CD4-positive, alpha-beta T cell treated with Interleukin-15 for 4 hours (primary cell): ENCODE results near the gene DIAPH2.

Experiments
- DNase-seq: peaks from one replicate; pipeline ENCODE4 v3.0.0-alpha.2; 2020; ENCODE audit warnings: low spot score

DIAPH2 gene

GRCh38 chrX:97482666-97483300 lies 798.1 kb downstream of the DIAPH2 start:
- no peak for DNase-seq

- no peak for DNase-seq
These were observed 806.0 kb downstream of the DIAPH2 start for GRCh38 chrX:97490656-97491055.

DNA sequence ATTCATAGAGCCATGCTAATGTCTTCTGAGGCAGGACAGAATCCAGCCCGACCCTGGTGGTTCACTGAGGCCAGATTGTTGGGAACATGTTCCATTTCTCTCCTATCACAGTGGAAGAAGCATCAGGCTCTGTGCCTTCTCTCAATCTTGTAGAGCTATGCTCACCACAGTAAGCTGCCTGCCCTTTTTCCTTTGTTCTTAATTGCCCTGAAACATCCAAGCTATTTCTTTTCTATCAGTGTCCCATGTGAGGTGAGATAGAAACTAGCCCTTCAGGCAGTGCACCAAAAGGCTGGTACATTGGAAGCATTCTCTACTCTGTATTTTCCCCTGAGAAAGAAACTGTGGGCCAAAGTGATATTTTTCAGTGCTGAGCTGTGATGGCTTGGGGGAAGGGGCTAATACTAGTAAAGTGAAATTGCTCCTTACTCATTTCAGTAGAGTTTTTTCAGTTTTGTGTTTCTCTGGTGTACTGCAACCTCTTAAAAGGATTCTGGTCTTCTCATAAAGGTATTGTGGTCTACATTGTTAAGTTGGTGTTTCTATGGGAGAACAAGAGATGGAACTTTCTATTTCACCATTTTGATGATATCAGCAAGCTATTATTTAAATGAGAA lies 810.2 kb downstream of the DIAPH2 start:
- DNase-seq = no peak

GRCh38 chrX:97498093-97498492 lies 813.5 kb downstream of the DIAPH2 start:
- DNase-seq = no peak

DNA sequence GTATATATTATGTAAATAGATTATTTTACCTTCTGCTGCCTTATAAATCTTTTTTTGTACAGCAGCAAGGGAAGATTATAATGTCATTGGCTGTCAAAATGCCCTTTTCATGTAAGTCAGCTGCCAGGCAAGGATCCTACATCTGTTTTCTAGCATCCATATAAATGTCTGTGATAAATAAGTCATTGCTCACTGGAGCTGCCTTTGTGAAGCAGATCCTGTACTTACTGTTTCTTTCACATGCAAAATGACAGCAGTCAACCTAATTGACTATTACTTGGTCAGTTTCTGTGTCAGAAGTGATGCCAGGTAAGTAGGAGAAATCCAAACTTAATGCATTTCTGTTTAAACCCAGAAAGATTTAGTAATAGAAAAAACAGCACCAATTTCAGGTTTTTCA lies 819.8 kb downstream of the DIAPH2 start:
- no peak for DNase-seq

DNA sequence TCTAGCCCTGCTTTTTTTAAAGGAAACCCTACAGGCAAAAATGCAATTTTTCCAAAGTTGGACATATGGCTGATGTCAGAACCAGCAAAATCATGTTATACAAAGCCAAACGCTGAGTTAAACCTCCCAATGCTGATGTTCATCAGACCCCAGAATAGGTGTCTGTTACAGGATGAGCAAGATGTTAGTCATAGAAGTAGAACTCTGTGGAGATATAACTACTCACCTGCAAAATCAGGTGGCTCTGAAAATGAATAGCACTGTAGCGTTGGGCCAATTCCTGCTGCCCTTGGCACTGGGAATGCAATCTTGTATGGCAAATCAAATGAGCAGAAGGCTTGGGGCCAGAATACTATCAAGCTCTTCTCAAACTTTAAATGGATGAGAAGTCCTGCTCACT lies 833.1 kb downstream of the DIAPH2 start:
- no peak for DNase-seq

DNA sequence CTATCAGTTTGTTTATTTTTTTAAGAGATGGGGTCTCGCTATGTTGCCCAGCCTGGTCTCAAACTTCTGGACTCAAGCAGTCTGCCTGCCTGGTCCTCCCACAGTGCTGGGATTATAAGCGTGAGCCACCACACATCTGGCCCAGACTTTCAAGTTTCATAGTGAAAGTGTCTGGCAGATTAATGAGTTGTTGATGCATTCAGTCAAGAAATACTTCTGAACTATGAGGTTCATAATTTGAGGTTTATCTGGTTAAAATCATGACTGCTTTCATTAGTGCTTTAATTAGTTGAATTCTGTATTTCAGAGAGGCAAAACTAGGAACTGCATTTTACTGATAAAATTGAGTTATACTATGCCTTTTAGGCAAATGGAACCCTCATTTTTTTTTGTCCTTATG lies 837.7 kb downstream of the DIAPH2 start:
- no peak for DNase-seq

GRCh38 chrX:97524340-97524739 lies 839.7 kb downstream of the DIAPH2 start:
- no peak for DNase-seq

DNA sequence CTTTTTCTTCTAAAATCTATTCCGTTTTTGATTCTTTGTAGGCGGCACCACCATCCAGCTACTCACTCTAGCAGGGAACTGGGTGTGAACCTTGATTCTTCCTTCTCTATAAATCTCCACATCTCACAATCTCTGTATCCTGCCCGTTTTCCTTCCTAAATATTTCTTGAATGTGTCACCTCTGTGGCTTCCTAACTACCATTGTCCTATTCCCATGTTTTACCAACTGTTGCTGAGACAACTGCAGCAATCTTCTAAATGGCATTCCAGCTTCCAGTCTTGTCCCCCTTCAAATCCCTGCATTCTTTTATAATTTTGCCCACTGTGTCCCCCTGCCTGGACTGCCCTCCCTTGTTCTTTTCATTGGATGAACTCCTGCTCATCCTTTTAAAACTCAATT lies 840.4 kb downstream of the DIAPH2 start:
- DNase-seq = no peak

GRCh38 chrX:97525981-97526380 lies 841.3 kb downstream of the DIAPH2 start:
- no peak for DNase-seq

- no peak for DNase-seq
These were observed 843.1 kb downstream of the DIAPH2 start for GRCh38 chrX:97527725-97528124.

GRCh38 chrX:97529536-97530200 lies 845.0 kb downstream of the DIAPH2 start:
- no peak for DNase-seq

DNA sequence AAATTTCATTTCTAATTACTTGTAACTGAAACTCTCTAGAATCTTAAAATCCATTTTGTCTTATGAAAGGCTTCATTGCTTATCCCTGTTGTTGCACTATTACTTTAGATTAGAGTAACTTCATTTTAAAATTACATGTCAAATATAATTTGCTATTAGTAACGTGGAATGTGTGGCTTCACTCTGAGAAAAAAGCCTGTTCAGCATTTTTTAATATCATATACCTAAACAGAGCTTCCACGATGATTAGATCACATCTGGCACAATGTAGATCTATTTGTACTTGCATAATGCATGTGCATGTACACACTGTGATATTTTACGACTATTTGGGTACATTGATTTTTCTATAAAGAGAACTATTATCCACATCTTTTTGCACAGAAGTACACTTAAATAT lies 847.2 kb downstream of the DIAPH2 start:
- no peak for DNase-seq

DNA sequence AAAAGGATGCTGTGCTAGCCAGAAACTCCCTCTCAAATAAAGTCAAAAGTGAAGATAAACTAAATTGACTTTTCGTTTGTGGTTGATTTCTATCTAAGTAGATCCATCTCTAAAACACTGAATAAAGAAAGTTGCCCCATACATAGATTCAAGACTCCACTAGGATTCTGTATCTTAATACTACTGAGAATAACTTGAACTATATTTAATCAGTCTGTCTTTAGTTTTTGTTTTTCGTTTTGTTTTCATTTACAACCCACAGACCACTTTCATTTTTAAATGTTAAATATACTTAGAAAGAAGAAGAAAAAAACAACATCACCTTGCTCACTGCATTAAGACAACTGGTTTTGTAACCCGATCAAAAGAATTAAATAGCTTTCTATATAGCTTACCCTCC lies 854.1 kb downstream of the DIAPH2 start:
- DNase-seq = no peak

DNA sequence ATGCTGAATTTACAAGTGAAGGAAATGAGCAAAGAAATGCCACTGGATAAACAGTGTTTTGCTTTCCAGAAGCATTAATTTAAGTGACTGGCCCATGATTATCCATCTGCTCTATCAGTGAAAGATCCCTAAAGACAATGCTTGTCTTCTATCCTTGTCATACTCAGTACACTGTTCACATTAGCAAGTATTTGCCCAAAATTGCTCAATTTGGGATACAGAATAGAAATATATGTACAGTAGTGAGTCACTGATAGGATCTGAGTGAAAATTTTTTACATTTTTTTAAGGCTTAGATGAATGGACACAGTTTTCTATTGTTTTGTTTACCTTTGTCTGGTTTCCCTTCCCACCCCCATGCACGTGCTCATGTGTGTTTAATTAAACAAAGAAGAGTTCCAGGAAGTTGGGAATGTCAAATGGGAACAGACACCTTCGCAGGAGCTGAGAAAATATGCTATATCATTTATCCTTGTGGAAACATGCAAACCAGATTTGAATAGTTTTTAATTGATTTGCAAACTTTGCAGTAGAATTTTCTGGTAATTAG lies 855.4 kb downstream of the DIAPH2 start:
- DNase-seq = no peak

DNA sequence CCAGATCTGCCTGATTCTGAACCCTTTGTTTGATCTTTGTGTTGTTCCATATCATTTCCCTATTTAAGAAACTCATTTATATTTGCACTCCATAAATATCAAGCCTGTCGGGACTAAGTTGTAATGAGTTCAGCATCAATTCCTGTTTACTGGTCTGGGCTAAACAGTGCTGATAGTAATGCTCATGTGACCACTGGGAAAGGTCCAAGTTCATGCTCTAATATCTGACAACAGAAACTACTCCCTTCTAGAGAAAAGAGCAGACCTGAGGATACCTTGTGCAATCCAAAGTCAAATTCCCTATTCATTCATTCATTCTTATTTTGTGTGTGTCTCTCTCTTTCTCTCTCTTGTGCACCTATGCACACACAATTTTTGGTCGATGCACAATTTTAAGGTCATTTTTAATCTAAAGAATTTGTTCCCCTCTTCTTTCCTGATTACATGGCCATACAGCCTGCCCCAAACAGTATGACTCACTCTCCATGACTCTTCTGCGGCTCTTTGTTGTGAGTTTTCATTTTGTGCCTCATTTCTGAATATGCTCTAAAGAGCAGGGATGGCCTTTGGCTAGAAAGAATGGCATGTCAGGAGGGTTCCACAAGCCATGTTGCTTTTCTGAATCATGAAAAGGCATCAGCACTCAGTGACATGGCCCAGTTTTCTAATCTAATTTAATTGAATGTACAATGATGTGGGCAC lies 863.4 kb downstream of the DIAPH2 start:
- no peak for DNase-seq

DNA sequence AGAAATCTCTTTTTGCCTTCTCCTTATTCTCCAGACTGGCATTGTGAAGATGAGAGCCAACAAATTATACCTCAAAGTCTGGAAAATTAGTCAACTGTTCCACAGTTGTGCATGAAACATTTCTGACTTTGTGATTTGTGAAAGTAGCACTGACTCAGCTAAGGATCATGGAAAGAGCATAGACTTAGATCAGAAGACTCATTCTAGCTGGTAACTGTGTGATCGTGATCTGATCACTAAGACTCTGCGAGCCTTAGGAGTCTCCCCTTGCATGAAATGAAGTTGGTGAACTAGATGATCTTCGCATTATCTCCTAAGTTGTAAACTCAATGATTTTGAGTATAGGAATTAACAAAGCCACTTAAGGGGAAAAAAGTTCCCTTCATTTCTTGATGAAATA lies 867.2 kb downstream of the DIAPH2 start:
- no peak for DNase-seq

DNA sequence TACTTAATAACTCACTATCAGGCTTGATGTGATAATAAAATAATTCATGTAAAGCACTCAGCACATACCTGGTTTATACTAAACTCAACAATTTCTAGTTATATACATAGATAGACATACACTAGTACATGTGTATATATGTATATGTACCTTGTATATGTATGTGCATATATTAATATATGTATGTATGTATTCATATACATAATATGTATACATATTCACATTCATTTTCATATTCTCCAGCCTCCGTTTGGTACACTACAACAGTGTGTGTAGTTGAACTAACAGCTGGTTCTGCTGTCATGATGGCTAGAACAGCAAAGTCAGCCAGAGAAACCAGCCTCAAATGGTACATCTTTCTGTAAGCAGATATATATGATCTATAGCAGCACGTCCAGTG lies 869.2 kb downstream of the DIAPH2 start:
- no peak for DNase-seq

DNA sequence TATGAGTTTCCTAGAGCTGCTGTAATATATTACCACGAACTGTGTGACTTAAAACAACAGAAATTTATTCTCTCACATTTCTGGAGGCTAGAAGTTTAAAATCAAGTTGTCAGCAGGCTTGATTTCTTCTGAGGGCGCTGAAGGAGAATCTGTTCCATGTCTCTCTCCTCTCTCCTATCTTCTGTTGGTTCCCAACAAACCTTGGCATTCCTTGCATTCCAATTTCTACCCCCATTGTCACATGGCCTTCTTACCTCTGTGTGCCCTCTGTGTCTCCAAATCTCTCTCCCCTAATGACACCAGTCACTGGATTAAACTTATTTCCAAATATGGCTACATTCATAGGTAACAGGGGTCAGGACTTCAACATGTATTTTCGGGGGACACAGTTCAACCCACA lies 871.7 kb downstream of the DIAPH2 start:
- no peak for DNase-seq

GRCh38 chrX:97563531-97564133 lies 879.0 kb downstream of the DIAPH2 start:
- peak; percentile 47 for DNase-seq

DNA sequence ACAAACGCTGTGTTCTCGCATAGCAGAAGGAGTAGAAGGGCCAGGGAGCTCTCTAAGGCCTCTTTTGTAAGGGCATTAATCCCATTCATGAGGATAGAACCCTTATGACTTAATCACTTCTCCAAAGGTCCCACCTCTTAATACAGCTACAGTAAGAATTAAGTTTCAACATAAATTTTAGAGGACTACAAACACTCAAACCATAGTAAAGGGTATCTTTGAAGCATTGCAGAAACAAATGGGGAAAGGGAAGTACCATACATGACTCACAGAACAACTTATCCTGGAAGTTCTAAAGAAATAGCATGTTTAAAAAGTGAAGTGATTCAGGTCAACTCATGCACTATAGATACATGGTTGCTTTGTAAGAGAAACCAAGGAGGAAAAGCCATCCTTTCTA lies 879.9 kb downstream of the DIAPH2 start:
- no peak for DNase-seq

- DNase-seq = no peak
These were observed 902.5 kb downstream of the DIAPH2 start for GRCh38 chrX:97587171-97587570.
